ENCODE data around the gene CAMTA1. TPM values are rescaled to one million over a fixed set of nuclear protein-coding genes. Genes with fewer than 3 reads are reported as not detected.

CAMTA1 gene
- total and polyA plus RNA-seq, 9 of the 15 experiments (the other 6 are each of a cell fraction or from before 2014, with no cell fraction given) = 43.9 to 161 (median 65.9) TPM

DNA sequence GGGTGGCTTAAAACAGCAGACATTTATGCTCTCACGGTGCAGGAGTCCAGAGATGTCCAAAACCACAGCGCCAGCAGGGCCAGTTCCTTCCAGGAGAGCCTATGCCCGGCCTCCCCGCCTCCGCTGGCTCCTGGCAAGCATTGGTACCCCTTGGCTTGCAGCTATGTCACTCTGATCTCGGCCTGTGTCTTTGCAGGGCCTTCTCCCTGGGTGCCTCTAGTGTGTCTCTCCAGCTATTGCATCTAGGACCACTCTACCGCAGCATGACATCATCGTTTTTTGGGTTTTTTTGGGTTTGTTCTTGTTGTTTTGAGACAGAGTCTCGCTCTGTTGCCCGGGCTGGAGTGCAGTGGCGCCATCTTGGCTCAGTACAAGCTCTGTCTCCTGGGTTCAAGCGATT, 788.2 kb downstream of the CAMTA1 start:
- WGBS (ENCODE audit: insufficient coverage, low coverage, missing lambda C conversion rate) = under 1% methylated on average over 12 of the region's 12 CpGs
- Histone ChIP-seq H3K9ac (ENCODE audit: insufficient read depth in 1 of 2, low read depth in 2 of 2, low read length in 2 of 2) (no peak overlapping the region), H4K20me1 (replicated peaks; ENCODE audit: control insufficient read depth, insufficient read depth, low read length) (peaks cover 2% of the 10 kb centered on the region; the same call in 1 of the 2 replicates), H3K9me1 (ENCODE audit: control insufficient read depth, insufficient read depth, low read length) (no peaks in the 10 kb centered on the region), H3K27me3 (ENCODE audit: control insufficient read depth in 2 of 2, insufficient read depth in 2 of 2, low read length in 2 of 2) (peaks cover 10 to 38% of the 10 kb centered on the region in 2 experiments; a peak in 4 of 5 replicates), H3K4me1 (replicated peaks in 1 of 2; ENCODE audit: control insufficient read depth in 2 of 2, insufficient read depth in 2 of 2, low read length in 2 of 2) (peaks cover 0 to 6% of the 10 kb centered on the region in 2 experiments; a peak in 3 of 5 replicates), H2AFZ (ENCODE audit: low read depth, low read length) (no peak overlapping the region), H3K4me3 (no peak overlapping the region), H3K27ac (ENCODE audit: extremely low read depth, low read depth, low read length) (no peak overlapping the region), H3K4me2 (ENCODE audit: insufficient read depth, low read length) (no peak overlapping the region), H3K9me3 (replicated peaks; ENCODE audit: control insufficient read depth, insufficient read depth, low read depth, low read length) (no peaks in the 10 kb centered on the region; the same call in 1 of the 2 replicates), H3K79me2 (ENCODE audit: control insufficient read depth, insufficient read depth, low read length) (no peaks in the 10 kb centered on the region), H3K36me3 (ENCODE audit: control insufficient read depth, insufficient read depth, low read length) (no peaks in the 10 kb centered on the region)
- no TSS peak for BruUV-seq (replicated peaks)
- POLR2A ChIA-PET = interaction anchor here (1.4 kb wide), 1 partner anchor 16 kb away, joined by 4 read pairs; no protein-coding TSS in a partner anchor
- ATAC-seq (peak; percentile 53), FAIRE-seq (no peak), DNase-seq (ENCODE audit: extremely low read depth in 1 of 4, low spot score in 3 of 4) (no peak)
- CTCF ChIA-PET (ENCODE audit: low intra/inter-chr PET ratio) = no interaction called here
- in situ Hi-C loops (cut with MboI) = no loop called here
- intact Hi-C loops (cut with micrococcal nuclease) = no loop called here
- no peak for TF ChIP-seq POLR2A (conservative IDR thresholded peaks at IDR 0.05)
- TF ChIP-seq ZNF740 (CRISPR knock-in tag; IDR thresholded peaks at IDR 0.05) = no peak
- no peak for TF ChIP-seq ZNF740 (tag; IDR thresholded peaks at IDR 0.05)
- peak; percentile 56 for TF ChIP-seq ATF3 (IDR thresholded peaks at IDR 0.05)
- TF ChIP-seq ATF3 (CRISPR knock-in tag; conservative IDR thresholded peaks at IDR 0.05) = no peak
- TF ChIP-seq, protein P1, sequence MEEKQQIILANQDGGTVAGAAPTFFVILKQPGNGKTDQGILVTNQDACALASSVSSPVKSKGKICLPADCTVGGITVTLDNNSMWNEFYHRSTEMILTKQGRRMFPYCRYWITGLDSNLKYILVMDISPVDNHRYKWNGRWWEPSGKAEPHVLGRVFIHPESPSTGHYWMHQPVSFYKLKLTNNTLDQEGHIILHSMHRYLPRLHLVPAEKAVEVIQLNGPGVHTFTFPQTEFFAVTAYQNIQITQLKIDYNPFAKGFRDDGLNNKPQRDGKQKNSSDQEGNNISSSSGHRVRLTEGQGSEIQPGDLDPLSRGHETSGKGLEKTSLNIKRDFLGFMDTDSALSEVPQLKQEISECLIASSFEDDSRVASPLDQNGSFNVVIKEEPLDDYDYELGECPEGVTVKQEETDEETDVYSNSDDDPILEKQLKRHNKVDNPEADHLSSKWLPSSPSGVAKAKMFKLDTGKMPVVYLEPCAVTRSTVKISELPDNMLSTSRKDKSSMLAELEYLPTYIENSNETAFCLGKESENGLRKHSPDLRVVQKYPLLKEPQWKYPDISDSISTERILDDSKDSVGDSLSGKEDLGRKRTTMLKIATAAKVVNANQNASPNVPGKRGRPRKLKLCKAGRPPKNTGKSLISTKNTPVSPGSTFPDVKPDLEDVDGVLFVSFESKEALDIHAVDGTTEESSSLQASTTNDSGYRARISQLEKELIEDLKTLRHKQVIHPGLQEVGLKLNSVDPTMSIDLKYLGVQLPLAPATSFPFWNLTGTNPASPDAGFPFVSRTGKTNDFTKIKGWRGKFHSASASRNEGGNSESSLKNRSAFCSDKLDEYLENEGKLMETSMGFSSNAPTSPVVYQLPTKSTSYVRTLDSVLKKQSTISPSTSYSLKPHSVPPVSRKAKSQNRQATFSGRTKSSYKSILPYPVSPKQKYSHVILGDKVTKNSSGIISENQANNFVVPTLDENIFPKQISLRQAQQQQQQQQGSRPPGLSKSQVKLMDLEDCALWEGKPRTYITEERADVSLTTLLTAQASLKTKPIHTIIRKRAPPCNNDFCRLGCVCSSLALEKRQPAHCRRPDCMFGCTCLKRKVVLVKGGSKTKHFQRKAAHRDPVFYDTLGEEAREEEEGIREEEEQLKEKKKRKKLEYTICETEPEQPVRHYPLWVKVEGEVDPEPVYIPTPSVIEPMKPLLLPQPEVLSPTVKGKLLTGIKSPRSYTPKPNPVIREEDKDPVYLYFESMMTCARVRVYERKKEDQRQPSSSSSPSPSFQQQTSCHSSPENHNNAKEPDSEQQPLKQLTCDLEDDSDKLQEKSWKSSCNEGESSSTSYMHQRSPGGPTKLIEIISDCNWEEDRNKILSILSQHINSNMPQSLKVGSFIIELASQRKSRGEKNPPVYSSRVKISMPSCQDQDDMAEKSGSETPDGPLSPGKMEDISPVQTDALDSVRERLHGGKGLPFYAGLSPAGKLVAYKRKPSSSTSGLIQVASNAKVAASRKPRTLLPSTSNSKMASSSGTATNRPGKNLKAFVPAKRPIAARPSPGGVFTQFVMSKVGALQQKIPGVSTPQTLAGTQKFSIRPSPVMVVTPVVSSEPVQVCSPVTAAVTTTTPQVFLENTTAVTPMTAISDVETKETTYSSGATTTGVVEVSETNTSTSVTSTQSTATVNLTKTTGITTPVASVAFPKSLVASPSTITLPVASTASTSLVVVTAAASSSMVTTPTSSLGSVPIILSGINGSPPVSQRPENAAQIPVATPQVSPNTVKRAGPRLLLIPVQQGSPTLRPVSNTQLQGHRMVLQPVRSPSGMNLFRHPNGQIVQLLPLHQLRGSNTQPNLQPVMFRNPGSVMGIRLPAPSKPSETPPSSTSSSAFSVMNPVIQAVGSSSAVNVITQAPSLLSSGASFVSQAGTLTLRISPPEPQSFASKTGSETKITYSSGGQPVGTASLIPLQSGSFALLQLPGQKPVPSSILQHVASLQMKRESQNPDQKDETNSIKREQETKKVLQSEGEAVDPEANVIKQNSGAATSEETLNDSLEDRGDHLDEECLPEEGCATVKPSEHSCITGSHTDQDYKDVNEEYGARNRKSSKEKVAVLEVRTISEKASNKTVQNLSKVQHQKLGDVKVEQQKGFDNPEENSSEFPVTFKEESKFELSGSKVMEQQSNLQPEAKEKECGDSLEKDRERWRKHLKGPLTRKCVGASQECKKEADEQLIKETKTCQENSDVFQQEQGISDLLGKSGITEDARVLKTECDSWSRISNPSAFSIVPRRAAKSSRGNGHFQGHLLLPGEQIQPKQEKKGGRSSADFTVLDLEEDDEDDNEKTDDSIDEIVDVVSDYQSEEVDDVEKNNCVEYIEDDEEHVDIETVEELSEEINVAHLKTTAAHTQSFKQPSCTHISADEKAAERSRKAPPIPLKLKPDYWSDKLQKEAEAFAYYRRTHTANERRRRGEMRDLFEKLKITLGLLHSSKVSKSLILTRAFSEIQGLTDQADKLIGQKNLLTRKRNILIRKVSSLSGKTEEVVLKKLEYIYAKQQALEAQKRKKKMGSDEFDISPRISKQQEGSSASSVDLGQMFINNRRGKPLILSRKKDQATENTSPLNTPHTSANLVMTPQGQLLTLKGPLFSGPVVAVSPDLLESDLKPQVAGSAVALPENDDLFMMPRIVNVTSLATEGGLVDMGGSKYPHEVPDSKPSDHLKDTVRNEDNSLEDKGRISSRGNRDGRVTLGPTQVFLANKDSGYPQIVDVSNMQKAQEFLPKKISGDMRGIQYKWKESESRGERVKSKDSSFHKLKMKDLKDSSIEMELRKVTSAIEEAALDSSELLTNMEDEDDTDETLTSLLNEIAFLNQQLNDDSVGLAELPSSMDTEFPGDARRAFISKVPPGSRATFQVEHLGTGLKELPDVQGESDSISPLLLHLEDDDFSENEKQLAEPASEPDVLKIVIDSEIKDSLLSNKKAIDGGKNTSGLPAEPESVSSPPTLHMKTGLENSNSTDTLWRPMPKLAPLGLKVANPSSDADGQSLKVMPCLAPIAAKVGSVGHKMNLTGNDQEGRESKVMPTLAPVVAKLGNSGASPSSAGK (IDR thresholded peaks at IDR 0.05) = no peak
- TF ChIP-seq, protein P2, sequence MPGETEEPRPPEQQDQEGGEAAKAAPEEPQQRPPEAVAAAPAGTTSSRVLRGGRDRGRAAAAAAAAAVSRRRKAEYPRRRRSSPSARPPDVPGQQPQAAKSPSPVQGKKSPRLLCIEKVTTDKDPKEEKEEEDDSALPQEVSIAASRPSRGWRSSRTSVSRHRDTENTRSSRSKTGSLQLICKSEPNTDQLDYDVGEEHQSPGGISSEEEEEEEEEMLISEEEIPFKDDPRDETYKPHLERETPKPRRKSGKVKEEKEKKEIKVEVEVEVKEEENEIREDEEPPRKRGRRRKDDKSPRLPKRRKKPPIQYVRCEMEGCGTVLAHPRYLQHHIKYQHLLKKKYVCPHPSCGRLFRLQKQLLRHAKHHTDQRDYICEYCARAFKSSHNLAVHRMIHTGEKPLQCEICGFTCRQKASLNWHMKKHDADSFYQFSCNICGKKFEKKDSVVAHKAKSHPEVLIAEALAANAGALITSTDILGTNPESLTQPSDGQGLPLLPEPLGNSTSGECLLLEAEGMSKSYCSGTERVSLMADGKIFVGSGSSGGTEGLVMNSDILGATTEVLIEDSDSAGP (CRISPR knock-in tag; IDR thresholded peaks at IDR 0.05) = no peak
